Stimulated activated CD8-positive, alpha-beta memory T cell treated with anti-CD3 and anti-CD28 coated beads, Interleukin-12 subunit alpha, Interleukin-12 subunit beta, amount 100 ng/mL, for 24 hours (primary cell): ENCODE measurements around the gene GCNA.
A peak's percentile ranks its signal among the peaks of the same experiment; 100 is the strongest.

Experiments used
- DNase-seq: peaks from one replicate; pipeline ENCODE4 v3.0.0-alpha.2; 2020; ENCODE audit errors: extremely low read depth

GCNA gene

DNA sequence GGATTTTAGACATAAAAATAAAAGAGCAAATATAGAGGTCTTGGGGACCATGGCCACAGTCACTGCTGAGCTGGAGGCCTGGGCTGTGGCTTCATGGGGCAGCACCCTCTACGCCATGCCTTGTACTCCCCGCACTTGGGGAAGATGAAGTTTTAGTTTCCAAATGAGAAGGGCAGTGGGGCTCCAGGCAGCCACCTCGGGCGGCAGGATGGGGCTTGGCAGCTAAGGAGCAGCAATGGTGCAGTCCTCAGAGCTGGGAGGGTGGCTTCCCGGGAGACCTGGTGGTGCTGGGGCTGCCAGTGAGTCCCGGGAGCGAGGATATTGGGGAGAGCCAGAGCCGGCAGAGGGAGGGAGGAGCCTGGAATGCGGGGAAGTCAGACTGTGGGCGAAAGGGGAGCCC is 37.7 kb downstream of the GCNA start:
- no peak for DNase-seq

DNA sequence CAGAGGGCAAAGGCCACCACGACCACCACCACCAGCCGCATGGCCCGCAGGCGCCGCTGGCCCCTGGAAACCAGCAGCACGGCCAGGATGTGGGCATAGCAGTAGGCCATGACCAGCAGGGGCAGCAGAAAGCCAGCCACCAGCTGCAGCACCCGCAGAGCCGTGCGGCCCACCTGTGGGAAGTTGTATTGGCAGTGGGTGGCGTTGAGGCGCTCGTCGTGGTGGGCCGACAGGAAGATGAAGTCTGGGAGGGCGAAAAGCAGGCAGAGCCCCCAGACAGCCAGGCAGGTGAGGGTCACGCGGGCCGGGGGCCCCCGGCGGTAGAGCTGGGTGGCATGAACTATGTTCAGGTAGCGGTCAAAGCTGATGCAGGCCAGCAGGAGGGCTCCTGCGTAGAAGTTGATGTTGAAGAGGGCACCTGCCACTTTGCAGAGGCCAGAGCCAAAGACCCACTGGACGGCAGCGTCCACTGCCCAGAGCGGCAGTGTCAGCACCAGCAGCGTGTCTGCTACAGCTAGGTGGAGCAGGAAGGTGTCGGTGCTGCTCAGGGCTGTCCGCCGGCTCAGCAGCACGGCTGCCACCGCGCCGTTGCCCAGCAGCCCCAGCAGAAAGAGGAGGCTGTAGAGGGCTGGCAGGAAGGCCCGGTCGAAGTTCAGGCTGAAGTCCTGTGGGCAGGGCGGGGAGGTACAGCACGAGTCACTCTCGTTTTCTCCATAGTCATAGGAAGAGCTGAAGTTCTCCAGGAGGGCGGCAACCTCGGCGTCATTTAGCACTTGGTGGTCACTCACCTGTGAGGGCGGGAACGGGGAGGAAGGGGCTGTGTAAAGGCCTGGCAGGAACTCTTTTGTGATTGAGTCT is 38.7 kb downstream of the GCNA start:
- DNase-seq: no peak

DNA sequence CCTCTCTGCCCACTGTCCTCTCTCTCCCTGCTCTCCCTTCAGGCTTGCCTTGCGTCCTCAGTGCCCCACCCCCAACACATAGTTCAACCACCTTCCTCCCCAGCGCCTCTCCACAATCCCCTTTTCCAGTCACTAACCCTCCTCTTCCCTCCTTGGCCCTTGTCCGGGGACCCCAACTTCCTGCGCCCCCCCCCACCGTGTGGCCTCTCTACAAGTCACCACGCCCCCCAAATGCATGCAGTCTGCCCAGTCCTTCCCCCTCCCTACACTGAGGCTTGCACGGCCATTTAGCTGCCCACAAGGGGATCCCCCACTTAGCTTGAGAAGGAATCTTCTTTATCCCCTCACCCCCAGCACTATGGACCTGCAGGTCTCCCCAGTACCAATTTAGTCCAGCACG is 39.5 kb downstream of the GCNA start:
- no peak for DNase-seq

DNA sequence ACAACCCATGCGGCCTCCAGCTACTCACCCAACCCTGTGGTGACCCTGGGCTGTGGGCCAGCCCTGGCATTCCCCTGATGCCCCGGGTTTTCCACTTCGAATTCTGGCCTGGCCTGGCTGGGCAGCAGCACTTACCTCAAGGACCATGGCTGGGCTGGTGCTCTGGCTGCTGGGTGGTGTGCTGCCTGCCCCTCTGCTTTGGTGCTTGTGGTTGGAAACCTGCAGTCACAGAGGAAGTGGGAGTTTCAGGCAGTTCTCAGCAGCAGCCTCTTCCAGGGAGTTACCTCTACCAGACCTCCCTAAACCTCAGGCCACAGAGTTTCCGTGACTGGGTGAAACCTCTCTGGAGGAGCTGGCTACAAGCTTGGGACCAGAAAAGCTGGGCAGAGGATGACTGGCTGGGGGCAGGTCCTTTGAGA is 40.1 kb downstream of the GCNA start, which contains the start of gene CXCR3:
Gene CXCR3 (minus strand): TSS at position 209 of the 419 bp plus-strand sequence. CDS start 62 bp downstream, at position 147.
- peak; percentile 38 for DNase-seq

DNA sequence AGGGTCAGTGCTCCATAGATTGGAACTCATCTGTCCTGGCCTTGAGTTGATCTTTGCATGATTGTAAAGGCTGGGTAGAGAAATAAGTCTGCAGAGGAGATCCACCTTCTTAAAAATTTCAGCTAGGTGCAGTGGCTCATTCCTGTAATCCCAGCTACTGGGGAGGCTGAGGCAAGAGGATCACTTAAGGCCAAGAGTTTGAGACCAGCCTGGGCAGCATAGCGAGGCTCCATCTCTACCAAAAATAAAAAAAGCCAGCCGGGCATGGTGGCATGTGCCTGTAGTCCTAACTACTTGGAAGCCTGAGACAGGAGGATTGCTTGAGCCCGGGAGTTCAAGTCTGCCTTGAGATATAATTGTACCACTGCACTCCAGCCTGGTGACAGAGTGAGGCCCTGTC is 40.5 kb downstream of the GCNA start:
- no peak for DNase-seq

DNA sequence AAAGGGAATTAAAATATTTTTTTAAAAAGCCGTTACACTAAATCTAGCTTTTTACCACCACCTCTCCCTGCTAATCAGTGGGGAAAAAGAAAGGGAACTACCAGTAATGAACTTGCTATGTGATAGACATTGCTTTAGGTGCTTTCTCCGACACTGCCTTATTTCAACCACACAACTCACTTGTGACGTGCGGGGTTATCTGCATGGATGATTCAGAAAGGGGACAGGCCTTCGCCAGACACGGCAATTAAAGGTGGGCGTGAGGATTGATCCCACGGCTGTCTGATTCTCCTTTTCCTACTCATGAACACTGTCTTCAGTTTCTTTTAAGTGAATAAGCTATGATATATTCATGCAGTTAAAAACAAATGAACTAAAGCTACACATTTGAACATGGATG is 41.0 kb downstream of the GCNA start:
- no peak for DNase-seq

DNA sequence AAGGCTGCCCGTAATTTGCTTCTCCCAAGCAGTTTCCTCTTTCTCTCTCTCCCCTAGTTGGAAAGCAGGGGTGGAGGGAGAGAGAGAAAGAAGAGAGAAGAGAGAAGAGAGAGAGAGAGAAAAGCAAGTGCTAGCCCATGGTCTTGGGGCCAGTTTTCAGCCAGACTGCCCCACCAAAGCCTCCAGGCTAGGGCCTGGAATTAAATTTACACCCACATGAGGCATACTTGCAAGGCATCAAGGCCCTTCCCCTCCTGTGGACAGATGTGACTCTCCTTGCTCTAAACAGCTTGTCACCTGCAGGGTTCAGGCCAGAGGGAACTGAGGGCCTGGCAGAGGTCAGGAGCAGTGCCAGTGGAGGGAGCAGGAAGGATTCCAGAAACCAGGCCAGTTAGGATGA is 41.7 kb downstream of the GCNA start:
- DNase-seq: no peak

DNA sequence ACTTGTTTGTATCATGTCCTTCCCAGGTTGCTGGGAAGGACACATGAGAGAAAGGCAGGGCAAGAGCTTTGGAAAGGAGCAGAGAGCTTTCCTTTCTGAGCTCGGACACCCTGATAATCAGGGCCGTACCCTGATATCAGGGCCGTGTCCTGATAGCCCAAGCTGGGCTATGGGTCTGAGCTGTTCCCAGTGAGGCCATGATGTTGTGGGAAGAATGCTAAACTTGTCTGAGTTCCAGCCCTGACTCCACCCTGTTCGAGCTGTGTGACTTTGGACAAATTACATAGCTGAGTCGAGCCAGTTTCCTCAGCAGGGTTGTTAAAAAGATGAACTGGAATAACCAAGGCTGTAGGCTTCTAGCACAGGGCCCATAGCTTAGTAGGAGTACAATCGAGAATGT is 43.4 kb downstream of the GCNA start:
- no peak for DNase-seq

DNA sequence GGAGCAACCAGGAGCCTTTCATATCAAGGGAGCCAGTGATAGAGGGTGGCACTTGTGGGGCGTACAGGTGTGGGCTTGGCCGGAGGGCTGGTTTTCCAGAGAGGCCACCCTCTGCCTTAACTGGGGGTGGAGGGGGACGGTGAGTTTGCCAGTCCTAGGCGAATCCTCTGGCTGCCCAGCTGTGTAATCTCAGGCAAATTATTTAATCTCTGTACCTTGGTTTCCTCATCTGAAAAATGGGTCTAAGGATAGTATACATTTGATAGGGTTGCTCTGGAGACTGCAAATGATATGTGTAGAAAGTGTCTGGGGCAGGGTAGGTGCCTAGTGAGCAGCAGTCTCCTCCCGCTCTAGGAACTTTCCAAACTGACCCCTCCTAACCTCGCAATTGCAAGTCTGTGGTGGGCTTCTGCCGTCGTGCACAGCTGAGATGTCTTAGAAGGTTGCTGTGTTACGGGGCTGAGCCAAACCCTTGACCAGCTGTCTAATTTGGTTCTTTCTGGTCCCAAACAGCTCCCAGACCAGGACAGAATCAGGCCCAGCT is 43.9 kb downstream of the GCNA start:
- DNase-seq: no peak

DNA sequence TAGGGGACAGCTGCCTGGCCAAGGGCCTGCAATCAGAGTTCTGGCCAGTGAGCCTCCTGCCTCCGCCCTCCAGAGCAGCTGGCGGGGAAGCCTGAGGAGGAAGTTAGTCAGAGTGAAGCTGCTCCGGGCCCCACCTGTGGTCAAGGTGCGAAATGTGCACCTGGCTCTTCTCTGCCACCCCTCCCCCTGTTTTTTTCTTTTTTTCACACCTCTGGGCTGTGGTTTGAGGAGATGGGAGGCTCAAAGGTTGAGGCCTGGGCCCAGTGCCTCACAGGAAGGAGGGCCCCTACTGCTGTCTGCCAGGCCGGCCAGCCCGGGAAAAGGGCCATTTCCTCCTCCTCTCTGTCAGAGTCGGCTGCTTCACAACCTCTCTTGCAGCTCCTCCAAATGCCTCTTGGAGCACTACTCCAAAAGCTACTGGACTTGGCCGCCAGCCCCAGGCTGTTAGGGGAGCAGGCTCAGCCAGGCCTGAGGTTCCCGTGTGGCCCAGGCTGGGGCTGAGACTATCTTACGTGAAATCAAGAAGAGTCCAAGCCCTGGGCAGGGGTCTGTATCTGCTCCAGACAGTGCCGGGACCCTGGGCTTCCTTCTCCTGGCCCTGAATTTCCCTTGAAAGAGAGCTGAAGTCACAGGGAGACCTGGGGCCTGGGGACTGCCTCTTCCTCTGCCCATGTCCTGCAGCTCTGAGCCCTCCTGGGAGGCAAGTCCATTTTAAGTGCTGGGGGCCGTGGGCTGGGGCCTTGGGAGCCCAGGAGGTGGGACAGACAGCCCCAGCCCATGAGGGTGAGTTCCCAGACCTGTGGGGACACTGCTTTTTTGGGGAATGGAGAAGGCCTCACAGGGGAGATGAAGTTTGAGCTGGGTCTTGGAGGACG is 44.6 kb downstream of the GCNA start:
- DNase-seq: peak; percentile 27

DNA sequence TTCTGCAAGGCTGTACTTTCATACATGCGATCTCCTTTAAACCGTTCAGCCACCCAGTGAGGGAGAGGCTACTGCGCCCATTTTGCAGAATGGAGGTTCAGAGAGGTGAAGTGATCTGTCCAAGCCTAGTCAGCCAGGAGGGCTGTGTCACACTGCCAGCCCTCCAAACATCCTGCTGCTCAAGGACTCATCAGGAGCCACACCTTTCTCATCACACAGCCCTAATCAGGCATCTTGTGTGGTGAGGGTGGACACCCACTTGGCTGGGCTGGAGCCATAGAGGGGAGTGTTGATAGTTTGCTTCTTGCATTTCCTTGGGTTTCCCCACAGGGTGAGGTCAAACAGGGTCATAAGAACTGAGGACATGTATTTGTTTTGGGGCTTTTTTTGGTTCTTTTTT is 45.5 kb downstream of the GCNA start:
- DNase-seq: no peak

DNA sequence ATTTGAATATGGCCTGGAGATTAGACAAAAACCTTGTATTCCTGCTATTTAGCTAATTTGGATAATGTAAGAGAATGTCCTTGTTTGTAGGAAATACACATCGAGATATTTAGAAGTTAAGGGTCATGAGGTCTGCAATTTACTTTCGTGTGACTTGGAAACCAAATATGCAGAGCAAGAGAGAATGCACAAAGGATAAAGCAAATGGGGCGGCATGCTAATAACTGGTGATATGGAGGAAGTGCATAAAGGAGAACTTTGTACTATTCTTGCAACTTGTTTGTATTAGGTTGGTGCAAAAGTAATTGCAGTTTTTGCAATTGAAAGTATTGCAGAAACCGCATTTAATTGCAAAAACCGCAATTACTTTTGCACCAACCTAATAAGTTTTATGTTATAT is 47.2 kb downstream of the GCNA start:
- DNase-seq: no peak

DNA sequence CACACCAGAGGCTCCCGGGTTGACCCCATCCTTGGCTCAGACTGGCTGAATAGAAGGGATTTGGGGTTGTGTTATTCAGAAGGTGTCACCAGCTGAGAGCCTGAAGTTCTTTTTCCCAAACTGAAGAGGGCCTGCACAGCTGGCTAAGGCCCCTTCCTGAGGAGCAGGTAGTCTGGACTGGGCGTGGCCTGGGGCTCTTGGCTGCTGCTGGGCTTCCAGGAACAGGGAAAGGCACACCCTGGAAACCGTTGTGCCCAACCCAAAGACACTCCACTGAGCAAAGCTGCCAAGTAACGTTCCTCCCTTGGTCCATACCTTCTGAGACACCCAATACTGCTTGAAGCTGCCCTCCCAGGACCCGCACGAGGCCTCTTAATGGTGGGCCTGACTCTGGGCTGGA is 48.3 kb downstream of the GCNA start:
- no peak for DNase-seq

DNA sequence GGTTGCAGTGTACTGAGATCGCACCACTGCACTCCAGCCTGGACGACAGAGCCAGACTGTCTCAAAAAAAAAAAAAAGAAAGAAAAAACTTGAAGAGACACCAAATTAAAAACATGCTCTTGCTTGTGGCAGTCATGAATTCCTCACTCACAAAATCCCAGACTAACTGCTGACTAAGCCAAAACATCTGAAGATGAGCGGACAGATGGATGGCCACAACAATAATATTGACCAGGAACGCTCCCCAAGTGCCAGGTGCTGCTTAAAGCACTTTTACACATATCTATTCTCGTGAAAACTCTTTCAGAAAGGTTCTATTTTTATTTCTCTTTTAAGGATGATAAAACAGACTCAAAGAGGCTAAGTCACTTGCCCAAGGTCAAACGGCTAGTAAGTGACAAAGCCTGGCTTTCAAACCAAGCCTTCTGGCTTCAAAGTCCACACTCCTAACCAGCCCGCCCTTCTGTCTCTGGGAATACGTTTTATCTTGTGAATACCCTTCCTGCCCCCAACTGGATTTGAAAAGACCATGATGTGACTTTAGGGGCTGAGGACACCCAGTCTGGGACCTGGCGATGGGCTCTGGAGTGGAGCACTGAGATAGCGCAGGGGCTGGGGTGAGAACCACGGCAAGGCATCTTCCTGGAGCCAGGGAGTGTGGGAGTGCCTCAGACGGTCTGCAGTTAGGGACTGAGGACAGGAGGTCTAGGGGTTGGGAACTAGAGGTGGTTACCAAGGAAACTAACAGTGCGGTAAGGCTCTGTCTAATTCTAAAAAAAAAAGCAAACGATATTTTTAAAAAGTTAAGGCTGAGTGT is 49.6 kb downstream of the GCNA start:
- no peak for DNase-seq

DNA sequence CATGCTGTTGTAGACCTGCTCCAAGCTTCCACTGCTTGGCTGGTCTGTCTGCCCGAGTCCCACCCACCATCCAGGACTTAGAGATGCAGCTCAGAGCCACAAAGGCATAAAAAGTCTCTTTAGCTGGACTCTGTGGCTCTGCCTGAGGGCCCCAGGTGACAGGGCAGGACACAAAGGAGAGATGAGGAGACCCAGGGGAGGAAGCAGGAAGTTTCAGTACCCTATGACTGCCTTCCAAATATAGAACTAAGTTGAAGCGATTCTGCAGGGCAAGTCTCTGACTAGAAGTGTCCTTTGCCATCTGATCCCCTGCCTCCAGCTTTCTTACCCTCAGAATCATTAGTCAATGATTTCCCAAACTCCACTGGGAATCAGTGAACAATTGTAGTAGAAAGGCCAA is 51.2 kb downstream of the GCNA start:
- no peak for DNase-seq

DNA sequence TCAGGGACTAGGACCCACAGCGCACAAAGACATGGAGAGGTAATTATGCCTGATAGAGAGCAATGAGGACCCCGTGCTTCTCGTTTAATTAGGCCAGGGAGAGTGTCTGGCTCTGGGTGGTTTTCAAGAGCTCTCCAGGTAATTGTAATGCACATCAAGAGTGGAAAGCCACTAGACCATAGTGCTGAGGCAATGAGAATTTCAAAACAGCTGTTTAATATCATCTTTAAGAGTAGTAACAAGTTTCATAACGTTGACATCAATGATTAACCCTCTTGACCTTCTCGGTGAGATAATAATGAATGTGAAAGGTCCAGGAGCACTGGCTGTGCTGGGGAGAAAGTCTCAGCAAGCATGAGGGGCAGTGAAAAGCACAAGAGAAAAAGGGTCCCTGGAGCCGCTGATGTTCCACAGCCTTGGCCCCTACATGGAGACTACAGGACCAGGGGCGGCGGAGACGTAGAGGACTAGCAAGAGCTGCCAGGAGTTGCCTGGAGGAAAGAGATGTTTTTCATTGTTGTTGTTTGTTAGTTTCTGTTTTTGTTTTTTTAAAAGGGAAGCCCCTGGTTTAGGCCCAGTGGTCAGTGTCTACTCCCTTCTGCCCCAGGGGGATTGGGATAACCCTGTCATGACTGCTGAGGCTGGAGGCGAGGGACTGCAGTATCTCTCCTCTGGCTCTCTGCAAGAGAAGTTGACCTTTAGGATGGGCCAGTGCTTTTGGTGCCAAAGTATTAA is 54.9 kb downstream of the GCNA start:
- DNase-seq: no peak

DNA sequence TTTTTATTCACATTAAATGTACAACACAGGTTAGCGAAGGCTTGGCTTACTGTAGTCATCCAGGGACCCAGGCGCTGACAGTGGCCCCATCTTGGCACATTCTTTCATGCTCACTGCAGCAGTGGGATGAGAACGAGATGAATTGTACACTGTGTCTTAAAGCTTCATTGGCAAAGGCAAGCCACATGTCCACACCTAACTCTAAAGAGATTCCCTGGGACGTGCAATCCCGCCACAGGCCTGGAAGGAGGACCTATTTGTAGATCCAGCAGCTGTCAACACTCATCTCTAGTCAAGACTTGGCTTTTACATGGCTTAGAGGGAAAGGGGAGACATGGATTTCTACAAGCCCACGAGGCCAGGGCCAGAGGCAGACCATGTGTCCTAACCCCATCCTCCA is 56.1 kb downstream of the GCNA start:
- DNase-seq: no peak

DNA sequence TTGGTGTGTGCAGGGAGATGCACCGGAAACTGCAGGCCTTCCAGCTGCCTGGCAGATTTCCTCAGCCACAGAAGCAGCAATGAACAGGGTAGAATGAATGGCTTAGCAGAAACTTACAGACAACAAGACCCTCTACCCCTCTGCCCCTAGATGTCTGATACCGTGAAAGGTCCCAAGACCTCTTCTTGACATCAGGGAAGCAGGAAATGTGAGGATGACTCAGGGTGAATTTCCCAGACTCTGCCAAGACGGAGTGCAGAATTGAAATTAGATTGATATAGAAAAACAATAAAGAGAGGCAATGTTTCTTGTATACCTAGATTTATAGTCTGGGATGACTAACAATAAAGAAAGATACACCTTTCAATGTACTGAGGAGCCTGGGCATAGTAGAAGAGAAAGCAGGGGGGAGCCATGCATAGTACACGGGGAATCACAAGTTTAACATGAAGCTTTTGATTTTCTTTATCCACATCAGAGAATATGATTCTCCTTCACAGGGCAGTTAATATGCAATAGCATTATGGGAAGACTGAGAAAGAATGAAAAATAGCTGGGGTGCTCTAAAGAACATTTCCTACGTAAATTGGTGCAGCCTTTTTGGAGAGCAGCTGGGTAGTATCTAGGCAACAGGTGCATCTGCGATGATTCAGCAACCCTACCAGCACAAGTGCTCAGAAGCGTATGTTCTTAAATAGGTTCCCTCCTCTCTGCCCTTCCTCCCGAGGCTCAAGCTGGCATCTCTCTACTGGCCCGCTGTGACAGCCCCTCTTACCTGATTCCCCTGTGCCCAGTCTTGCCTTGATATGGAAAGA is 58.4 kb downstream of the GCNA start:
- no peak for DNase-seq

DNA sequence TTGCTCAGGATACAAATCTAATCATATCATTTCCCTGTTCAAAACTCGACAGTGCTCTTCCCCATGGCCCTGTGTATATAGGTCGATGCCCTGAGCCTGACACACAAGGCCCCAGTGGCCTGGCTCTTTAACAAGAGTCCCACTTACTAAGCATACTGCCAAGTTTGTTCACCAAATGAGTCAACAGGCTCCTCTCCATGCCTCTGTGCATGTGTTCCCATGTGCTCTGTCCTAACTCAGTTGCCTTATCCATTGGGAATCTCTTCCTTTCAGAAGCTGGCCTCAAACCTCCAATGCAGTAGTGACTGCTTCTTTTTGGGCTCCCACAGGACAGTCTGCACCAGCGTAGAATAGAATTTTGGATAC is 59.0 kb downstream of the GCNA start:
- DNase-seq: no peak

DNA sequence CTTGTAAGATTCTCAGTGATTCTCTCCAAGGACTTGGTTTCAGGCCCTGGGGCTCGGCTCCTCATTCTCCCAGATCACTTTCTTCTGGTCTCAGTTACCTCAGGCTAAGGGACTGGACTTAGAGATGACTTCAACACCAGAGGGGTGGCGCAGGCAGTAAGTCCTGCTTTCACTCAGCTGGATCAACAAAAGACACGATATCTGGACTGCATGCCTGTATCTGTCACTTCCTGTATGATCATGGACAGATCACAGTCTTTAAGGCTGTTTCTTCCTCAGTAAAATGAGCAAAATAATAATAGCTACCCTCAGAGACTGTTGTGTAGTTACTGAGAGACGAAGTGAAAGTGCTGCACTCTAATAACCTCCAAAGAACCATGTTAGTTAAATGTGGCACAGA is 59.6 kb downstream of the GCNA start:
- DNase-seq: no peak
